GM23248 (cell line): ENCODE measurements around the gene LILRB2. TPM values are rescaled to one million over a fixed set of nuclear protein-coding genes. Genes with fewer than 3 reads are reported as not detected.
"Not testable (repeated sequence)": the region's sequence is repeated elsewhere in the genome, so short reads cannot be mapped to it uniquely, and the experiment has no call there.

Experiments used
- DNase-seq: peaks from one replicate; pipeline ENCODE4 v3.0.0-alpha.2; 2015
- H2AFZ ChIP-seq: fragments of 200-600 bp; sonication (generic); 2 replicates; pipeline ENCODE4 v1.6.1; 2016; ENCODE audit warnings: antibody characterized with exemption
- H3F3A ChIP-seq: fragments of 200-600 bp; sonication (generic); 2 replicates; pipeline ENCODE4 v1.6.1; 2016; ENCODE audit warnings: mild to moderate bottlenecking, antibody characterized with exemption, mixed run types; ENCODE audit not compliant: insufficient read depth
- H3K27ac ChIP-seq: fragments of 200-600 bp; sonication (generic); 2 replicates; pipeline ENCODE4 v1.5.1; 2016; ENCODE audit warnings: mild to moderate bottlenecking
- H3K27me3 ChIP-seq: fragments of 200-600 bp; sonication (generic); replicated peaks from 2 replicates; pipeline ENCODE4 v1.6.1; 2016; ENCODE audit warnings: mild to moderate bottlenecking; ENCODE audit not compliant: insufficient read depth
- H3K36me3 ChIP-seq: fragments of 200-600 bp; sonication (generic); 2 replicates; pipeline ENCODE4 v1.6.1; 2016; ENCODE audit warnings: low read depth, mild to moderate bottlenecking
- H3K4me1 ChIP-seq: fragments of 200-600 bp; sonication (generic); 2 replicates; pipeline ENCODE4 v1.6.1; 2016; ENCODE audit warnings: mild to moderate bottlenecking; ENCODE audit not compliant: insufficient read depth
- H3K4me2 ChIP-seq: fragments of 200-600 bp; sonication (generic); one replicate; pipeline ENCODE4 v1.6.1; 2016; ENCODE audit warnings: mild to moderate bottlenecking; ENCODE audit not compliant: unreplicated experiment
- H3K4me3 ChIP-seq: fragments of 200-600 bp; sonication (generic); 2 replicates; pipeline ENCODE4 v1.5.1; 2016; ENCODE audit warnings: mild to moderate bottlenecking
- H3K79me2 ChIP-seq: fragments of 200-600 bp; sonication (generic); 2 replicates; pipeline ENCODE4 v1.6.1; 2016; ENCODE audit warnings: mild to moderate bottlenecking; ENCODE audit not compliant: insufficient read depth
- H3K9ac ChIP-seq: fragments of 200-600 bp; sonication (generic); 2 replicates; pipeline ENCODE4 v1.6.1; 2016; ENCODE audit warnings: mild to moderate bottlenecking
- H3K9me2 ChIP-seq: fragments of 200-600 bp; sonication (generic); 2 replicates; pipeline ENCODE4 v1.6.1; 2016; ENCODE audit warnings: mixed run types, mild to moderate bottlenecking, moderate library complexity; ENCODE audit not compliant: insufficient read depth
- H3K9me3 ChIP-seq: fragments of 200-600 bp; sonication (generic); one replicate; pipeline ENCODE4 v1.6.1; 2017; ENCODE audit warnings: low read depth
- H4K20me1 ChIP-seq: fragments of 200-600 bp; sonication (generic); 2 replicates; pipeline ENCODE4 v1.6.0; 2016; ENCODE audit not compliant: insufficient read depth
- EZH2 ChIP-seq: fragments of 200-600 bp; sonication (generic); IDR thresholded peaks from 2 replicates; pipeline ENCODE4 v1.6.1; 2018; ENCODE audit warnings: antibody characterized with exemption, mild to moderate bottlenecking; ENCODE audit not compliant: insufficient read depth, poor library complexity, severe bottlenecking
- EZH2phosphoT487 ChIP-seq: fragments of 200-600 bp; sonication (generic); IDR thresholded peaks from 2 replicates; pipeline ENCODE4 v1.6.1; 2018; ENCODE audit warnings: antibody characterized with exemption, moderate library complexity, mild to moderate bottlenecking, low read depth; ENCODE audit not compliant: insufficient read depth
- WGBS, 2 experiments: methylation state at CpG; one replicate each; pipeline ENCODE4 v1.1.6; 2015 to 2017; ENCODE audit warnings: low lambda C conversion rate in 2 of 2, low coverage in 1 of 2; ENCODE audit errors: missing lambda C conversion rate in 2 of 2; 5-methylcytosine and 5-hydroxymethylcytosine counted together
- in situ Hi-C: fragments of 300-500 bp; cut with MboI; formaldehyde crosslinking; loops from 2 replicates; pipeline ENCODE4 v1.15.0; 2020
- polyA plus RNA-seq: library from polyadenylated mRNA; unstranded; fragments of >200 nt; fragmentation: Nextera tagmentation; extraction: Ambion mirVana; gene quantifications from 2 replicates; pipeline ENCODE4 v1.2.1, GENCODE V29; 2016
- total RNA-seq: library from RNA; depleted of rRNA; stranded (reverse); fragments of >200 nt; shearing (Covaris generic); gene quantifications from 2 replicates; pipeline ENCODE4 v1.2.3, GENCODE V29; 2014

The LILRB2 gene
- total and polyA plus RNA-seq, 2 experiments from 2014 or later, result not detected

DNA sequence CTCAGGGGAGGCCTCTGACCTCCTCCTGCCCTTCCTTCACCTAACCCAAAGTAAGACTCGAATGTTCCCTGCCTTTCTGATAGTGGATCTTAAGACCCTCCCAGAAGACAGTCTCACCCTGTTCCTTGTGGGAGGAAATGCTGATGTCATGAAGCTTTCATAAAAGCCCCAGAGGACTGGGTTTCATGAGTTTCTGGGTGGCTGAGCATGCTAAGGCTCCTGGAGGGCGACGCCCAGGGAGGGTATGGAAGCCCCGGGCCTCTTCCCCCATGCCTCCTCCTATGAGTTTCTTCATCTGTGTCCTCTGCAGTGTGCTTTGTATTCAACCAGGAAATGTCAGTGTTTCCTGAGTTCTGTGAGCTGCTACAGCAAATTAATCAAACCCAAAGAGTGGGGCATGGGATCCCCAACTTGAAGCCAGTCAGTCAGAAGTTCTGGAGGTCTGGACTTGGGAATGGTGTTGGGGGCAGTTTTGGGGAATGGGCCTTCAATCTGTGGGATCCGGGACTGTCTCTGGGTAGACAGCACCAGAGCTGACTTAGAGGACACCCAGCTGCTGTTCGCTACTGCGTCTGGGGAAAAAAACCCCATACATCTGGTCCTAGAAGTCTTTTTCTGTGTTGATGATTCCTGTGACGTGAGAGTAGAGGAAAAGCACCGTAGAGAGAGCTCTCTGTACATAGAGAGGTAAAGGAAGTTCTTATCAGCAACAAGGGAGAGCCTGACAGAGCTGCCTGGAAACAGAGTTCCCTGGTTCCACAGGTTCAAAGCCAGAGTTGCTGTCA, 2.0 kb upstream of the LILRB2 start:
- H4K20me1 ChIP-seq, result no peaks in the 10 kb centered on the region
- no peaks in the 10 kb centered on the region for H3K4me1 ChIP-seq
- H3K4me2 ChIP-seq, result no peak overlapping the region
- in situ Hi-C loops, result no loop called here
- TF ChIP-seq EZH2phosphoT487 (no peak), EZH2 (no peak)
- 4 to 5% methylated on average over 9 of the region's 9 CpGs for WGBS, 2 experiments
- H2AFZ ChIP-seq, result no peak overlapping the region
- 0 out of 2 replicates have a peak, but pooled peaks cover 6% of the 10 kb centered on the region for H3F3A ChIP-seq
- no peak overlapping the region for H3K9ac ChIP-seq
- DNase-seq, result no peak
- H3K27ac ChIP-seq, result no peak overlapping the region
- H3K9me3 ChIP-seq, result no peaks in the 10 kb centered on the region
- no peaks in the 10 kb centered on the region for H3K36me3 ChIP-seq
- no peak overlapping the region for H3K4me3 ChIP-seq
- H3K79me2 ChIP-seq, result no peaks in the 10 kb centered on the region
- no peaks in the 10 kb centered on the region for H3K9me2 ChIP-seq
- H3K27me3 ChIP-seq, result peaks cover 4% of the 10 kb centered on the region

- H3K9me3 ChIP-seq, H3K4me2 ChIP-seq, H2AFZ ChIP-seq, H3K27ac ChIP-seq, H3K27me3 ChIP-seq, H3K9me2 ChIP-seq, H3K9ac ChIP-seq, H4K20me1 ChIP-seq, DNase-seq, H3K79me2 ChIP-seq, H3F3A ChIP-seq, in situ Hi-C loops, H3K4me3 ChIP-seq, H3K4me1 ChIP-seq, H3K36me3 ChIP-seq: not testable (repeated sequence)
- WGBS, 2 experiments, result 30 to 35% methylated on average over 5 of the region's 5 CpGs
Observed at GRCh38 chr19:54281729-54282075, 792 bp upstream of the LILRB2 start.

DNA sequence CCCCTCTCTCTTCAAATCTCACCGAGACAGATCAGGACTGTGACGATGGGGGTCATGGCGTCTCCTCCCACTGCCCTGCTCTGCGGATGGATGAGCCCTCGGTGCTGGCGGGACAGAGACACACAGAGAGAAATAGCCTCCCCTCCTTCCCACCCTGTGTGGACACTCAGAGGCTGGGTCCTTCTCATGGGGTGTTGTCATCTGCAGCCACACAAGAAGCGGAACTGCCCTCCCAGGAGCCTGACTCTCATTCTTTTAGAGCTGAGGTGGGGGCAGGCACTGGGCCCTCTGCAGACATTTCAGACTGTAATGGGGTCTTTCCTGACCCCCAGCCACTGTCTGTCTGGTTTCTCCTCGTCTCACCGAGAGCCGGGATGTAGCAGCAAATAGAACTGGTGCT, 469 bp downstream of the LILRB2 start:
- in situ Hi-C loops, H3K4me2 ChIP-seq, DNase-seq, H3K27ac ChIP-seq, H3K9ac ChIP-seq, H2AFZ ChIP-seq, H4K20me1 ChIP-seq, H3K9me2 ChIP-seq, H3K36me3 ChIP-seq, H3K79me2 ChIP-seq, H3K4me3 ChIP-seq, H3K27me3 ChIP-seq, H3F3A ChIP-seq, H3K9me3 ChIP-seq, H3K4me1 ChIP-seq: not testable (repeated sequence)
- 29% methylated on average over 7 to 10 of the region's 10 CpGs for WGBS, 2 experiments

GRCh38 chr19:54280025-54280424, 885 bp downstream of the LILRB2 start:
- H3K9me2 ChIP-seq, H3K4me3 ChIP-seq, H3K9ac ChIP-seq, DNase-seq, H3K36me3 ChIP-seq, H3K9me3 ChIP-seq, H3K79me2 ChIP-seq, H3K4me1 ChIP-seq, H2AFZ ChIP-seq, H3K4me2 ChIP-seq, H3K27ac ChIP-seq, H3F3A ChIP-seq, H3K27me3 ChIP-seq, H4K20me1 ChIP-seq, in situ Hi-C loops: not testable (repeated sequence)
- 5 to 13% methylated on average over 4 of the region's 4 CpGs for WGBS, 2 experiments

GRCh38 chr19:54279406-54279962, 1.4 kb downstream of the LILRB2 start:
- in situ Hi-C loops, result no loop called here
- H3K9ac ChIP-seq, result no peak overlapping the region
- no peaks in the 10 kb centered on the region for H3K4me1 ChIP-seq
- no peak overlapping the region for H3K4me2 ChIP-seq
- H3K9me3 ChIP-seq, result no peaks in the 10 kb centered on the region
- no peak overlapping the region for H3K27ac ChIP-seq
- DNase-seq, result no peak
- H3F3A ChIP-seq, result no peaks in the 10 kb centered on the region
- H3K79me2 ChIP-seq, result no peaks in the 10 kb centered on the region
- WGBS, 2 experiments, result 36 to 43% methylated on average over 18 of the region's 18 CpGs
- TF ChIP-seq EZH2phosphoT487, result no peak
- no peak for TF ChIP-seq EZH2
- no peaks in the 10 kb centered on the region for H3K9me2 ChIP-seq
- H4K20me1 ChIP-seq, result no peaks in the 10 kb centered on the region
- peaks cover under 1% of the 10 kb centered on the region for H3K27me3 ChIP-seq
- no peaks in the 10 kb centered on the region for H3K36me3 ChIP-seq
- no peak overlapping the region for H3K4me3 ChIP-seq
- H2AFZ ChIP-seq, result no peak overlapping the region

- H3K4me3 ChIP-seq, H3F3A ChIP-seq, H3K27ac ChIP-seq, H3K4me1 ChIP-seq, H3K9ac ChIP-seq, H3K4me2 ChIP-seq, H2AFZ ChIP-seq, DNase-seq, H4K20me1 ChIP-seq, H3K9me3 ChIP-seq, H3K36me3 ChIP-seq, H3K27me3 ChIP-seq, H3K9me2 ChIP-seq, in situ Hi-C loops, H3K79me2 ChIP-seq: not testable (repeated sequence)
- WGBS, 2 experiments, result 26 to 36% methylated on average over 9 to 15 of the region's 15 CpGs
Observed at GRCh38 chr19:54278571-54279195, 2.2 kb downstream of the LILRB2 start.

GRCh38 chr19:54278056-54278455, 2.9 kb downstream of the LILRB2 start:
- H3K27me3 ChIP-seq, H3K27ac ChIP-seq, H3K79me2 ChIP-seq, H4K20me1 ChIP-seq, H3K4me1 ChIP-seq, H3K9me3 ChIP-seq, H3K9ac ChIP-seq, DNase-seq, H3K4me3 ChIP-seq, H3K36me3 ChIP-seq, H3K9me2 ChIP-seq, H2AFZ ChIP-seq, H3K4me2 ChIP-seq, in situ Hi-C loops, H3F3A ChIP-seq: not testable (repeated sequence)
- WGBS, 2 experiments, result 51 to 59% methylated on average over 13 of the region's 13 CpGs
